Neuronal stem cell (in vitro differentiated cells): ENCODE measurements around the gene PGAM4.

Experiments used
- DNase-seq: peaks from one replicate; pipeline ENCODE4 v3.0.0-alpha.2; 2013; ENCODE audit warnings: low spot score
- H2AFZ ChIP-seq: one replicate; pipeline ENCODE4 v1.6.1; 2013; ENCODE audit warnings: mild to moderate bottlenecking, low read length, inconsistent platforms
- H2AK5ac ChIP-seq: 2 replicates; pipeline ENCODE4 v1.6.1; 2013; ENCODE audit warnings: low read depth, mild to moderate bottlenecking, inconsistent platforms, low read length, moderate library complexity, mixed read lengths
- H2BK120ac ChIP-seq: 2 replicates; pipeline ENCODE4 v1.6.1; 2013; ENCODE audit warnings: low read depth, mild to moderate bottlenecking, inconsistent platforms, low read length, moderate library complexity, mixed read lengths
- H2BK12ac ChIP-seq: one replicate; pipeline ENCODE4 v1.6.1; 2013; ENCODE audit warnings: low read length, inconsistent platforms
- H2BK15ac ChIP-seq: 2 replicates; pipeline ENCODE4 v1.6.1; 2013; ENCODE audit warnings: mild to moderate bottlenecking, low read length, inconsistent platforms, mixed read lengths
- H2BK5ac ChIP-seq: one replicate; pipeline ENCODE4 v1.6.1; 2013; ENCODE audit warnings: inconsistent platforms, mild to moderate bottlenecking, low read length, moderate library complexity
- H3K14ac ChIP-seq: one replicate; pipeline ENCODE4 v1.6.1; 2013; ENCODE audit warnings: low read length, inconsistent platforms
- H3K18ac ChIP-seq: 2 replicates; pipeline ENCODE4 v1.6.1; 2013; ENCODE audit warnings: low read length, inconsistent platforms
- H3K23ac ChIP-seq: 2 replicates; pipeline ENCODE4 v1.6.1; 2013; ENCODE audit warnings: low read depth, mild to moderate bottlenecking, mixed read lengths, low read length, inconsistent platforms; ENCODE audit not compliant: poor library complexity
- H3K27ac ChIP-seq: replicated peaks from 3 replicates; pipeline ENCODE4 v1.5.1; 2013; ENCODE audit warnings: low read length, inconsistent platforms
- H3K27me3 ChIP-seq, 3 experiments: 2 replicates each; pipeline ENCODE4 v1.6.1; 2013; ENCODE audit warnings: low read length in 3 of 3, mild to moderate bottlenecking in 2 of 3, inconsistent platforms in 1 of 3, low read depth in 1 of 3, mixed read lengths in 1 of 3, moderate library complexity in 1 of 3; ENCODE audit not compliant: control insufficient read depth in 3 of 3, insufficient read depth in 3 of 3
- H3K36me3 ChIP-seq, 2 donors: replicated peaks in 1 of 2; 2 replicates each; pipeline ENCODE4 v1.6.1; 2013; ENCODE audit warnings: low read length in 2 of 2; ENCODE audit not compliant: control insufficient read depth in 2 of 2, insufficient read depth in 2 of 2
- H3K4ac ChIP-seq: 2 replicates; pipeline ENCODE4 v1.6.1; 2013; ENCODE audit warnings: inconsistent platforms, mild to moderate bottlenecking, low read length, moderate library complexity
- H3K4me1 ChIP-seq, 2 donors: 1 replicate in 1 of 2; 2 replicates in 1 of 2; pipeline ENCODE4 v1.6.1; 2013; ENCODE audit warnings: low read length in 2 of 2, low read depth in 1 of 2; ENCODE audit not compliant: control insufficient read depth in 2 of 2, insufficient read depth in 1 of 2
- H3K4me2 ChIP-seq: one replicate; pipeline ENCODE4 v1.6.1; 2013; ENCODE audit warnings: mild to moderate bottlenecking, low read length, inconsistent platforms; ENCODE audit not compliant: insufficient read depth, poor library complexity, severe bottlenecking
- H3K4me3 ChIP-seq, 2 donors: 2 replicates each; pipeline ENCODE4 v1.5.1; 2013; ENCODE audit warnings: low read length in 2 of 2, mild to moderate bottlenecking in 2 of 2, inconsistent platforms in 1 of 2, moderate library complexity in 1 of 2
- H3K79me1 ChIP-seq: one replicate; pipeline ENCODE4 v1.6.1; 2013; ENCODE audit warnings: low read depth, mild to moderate bottlenecking, inconsistent platforms, low read length, moderate library complexity
- H3K9ac ChIP-seq: one replicate; pipeline ENCODE4 v1.6.1; 2013; ENCODE audit warnings: mild to moderate bottlenecking, low read depth, low read length, inconsistent platforms; ENCODE audit not compliant: poor library complexity
- H3K9me3 ChIP-seq, 2 donors: replicated peaks in 1 of 2; 2 replicates each; pipeline versions ENCODE3 to v1.6.1; 2013; ENCODE audit warnings: low read length in 2 of 2, mild to moderate bottlenecking in 2 of 2, inconsistent platforms in 1 of 2, low read depth in 1 of 2, mixed read lengths in 1 of 2, moderate library complexity in 1 of 2; ENCODE audit not compliant: control insufficient read depth in 2 of 2, insufficient read depth in 1 of 2
- H4K8ac ChIP-seq: one replicate; pipeline ENCODE4 v1.6.1; 2013; ENCODE audit warnings: low read depth, mild to moderate bottlenecking, inconsistent platforms, low read length, moderate library complexity
- H4K91ac ChIP-seq: one replicate; pipeline ENCODE4 v1.6.1; 2013; ENCODE audit warnings: low read length, low read depth, mild to moderate bottlenecking, inconsistent platforms; ENCODE audit not compliant: poor library complexity
- WGBS, 2 donors: extraction: QIAGEN DNeasy Blood & Tissue Kit; methylation state at CpG; one replicate each; pipeline ENCODE4 v1.1.7; 2013; ENCODE audit warnings: missing lambda C conversion rate in 2 of 2, mixed read lengths in 1 of 2; ENCODE audit not compliant: insufficient read length in 2 of 2, insufficient replicate concordance in 1 of 2; ENCODE audit errors: extremely low coverage in 2 of 2; 5-methylcytosine and 5-hydroxymethylcytosine counted together

PGAM4 gene

GRCh38 chrX:77977095-77977494, 7.7 kb upstream of the PGAM4 start:
- no peak overlapping the region for H2AFZ ChIP-seq
- no peak overlapping the region for H2AK5ac ChIP-seq
- H2BK12ac ChIP-seq, result no peak overlapping the region
- H3K9ac ChIP-seq, result no peak overlapping the region
- no peak for DNase-seq
- no peaks in the 10 kb centered on the region for H3K27me3 ChIP-seq
- H2BK5ac ChIP-seq, result no peak overlapping the region
- no peak overlapping the region for H3K14ac ChIP-seq
- H3K27ac ChIP-seq, result no peak overlapping the region
- no peak overlapping the region for H3K4me2 ChIP-seq
- H3K9me3 ChIP-seq, result no peaks in the 10 kb centered on the region
- H4K91ac ChIP-seq, result no peak overlapping the region
- H3K4me3 ChIP-seq, result no peak overlapping the region
- H3K4me1 ChIP-seq, result no peaks in the 10 kb centered on the region
- no peak overlapping the region for H3K23ac ChIP-seq
- no peaks in the 10 kb centered on the region for H3K36me3 ChIP-seq
- no peak overlapping the region for H2BK120ac ChIP-seq
- H3K18ac ChIP-seq, result no peak overlapping the region
- no peak overlapping the region for H4K8ac ChIP-seq
- H3K4ac ChIP-seq, result no peak overlapping the region
- H3K79me1 ChIP-seq, result no peaks in the 10 kb centered on the region
- no peak overlapping the region for H2BK15ac ChIP-seq

- Histone ChIP-seq H3K27me3 (no peaks in the 10 kb centered on the region), H2BK12ac (no peak overlapping the region), H4K8ac (no peak overlapping the region), H2AFZ (no peak overlapping the region), H3K4me1 (no peaks in the 10 kb centered on the region), H3K36me3 (no peaks in the 10 kb centered on the region), H2AK5ac (no peak overlapping the region), H2BK5ac (no peak overlapping the region), H3K9me3 (no peaks in the 10 kb centered on the region), H3K79me1 (no peaks in the 10 kb centered on the region), H3K18ac (no peak overlapping the region), H4K91ac (no peak overlapping the region), H3K4me2 (no peak overlapping the region), H3K4ac (no peak overlapping the region), H2BK120ac (no peak overlapping the region), H2BK15ac (no peak overlapping the region), H3K4me3 (no peak overlapping the region), H3K14ac (no peak overlapping the region), H3K23ac (no peak overlapping the region), H3K9ac (no peak overlapping the region), H3K27ac (no peak overlapping the region)
- no peak for DNase-seq
- no CpG with 5 or more reads among the region's 2 CpGs for WGBS, 2 donors
These were observed 6.3 kb upstream of the PGAM4 start for GRCh38 chrX:77975755-77976154.

- H3K4me1 ChIP-seq, result no peaks in the 10 kb centered on the region
- no peak overlapping the region for H3K27ac ChIP-seq
- WGBS, 2 donors, result no CpG with 5 or more reads among the region's 1 CpG
- no peak overlapping the region for H2AFZ ChIP-seq
- no peak overlapping the region for H2BK12ac ChIP-seq
- no peak overlapping the region for H4K91ac ChIP-seq
- H3K9ac ChIP-seq, result no peak overlapping the region
- no peak overlapping the region for H2BK5ac ChIP-seq
- DNase-seq, result no peak
- no peak overlapping the region for H4K8ac ChIP-seq
- H3K4me3 ChIP-seq, result no peak overlapping the region
- no peak overlapping the region for H2AK5ac ChIP-seq
- H3K79me1 ChIP-seq, result no peaks in the 10 kb centered on the region
- H3K9me3 ChIP-seq, result no peaks in the 10 kb centered on the region
- H2BK120ac ChIP-seq, result no peak overlapping the region
- no peaks in the 10 kb centered on the region for H3K27me3 ChIP-seq
- H3K14ac ChIP-seq, result no peak overlapping the region
- no peaks in the 10 kb centered on the region for H3K36me3 ChIP-seq
- no peak overlapping the region for H3K4me2 ChIP-seq
- no peak overlapping the region for H3K23ac ChIP-seq
- H2BK15ac ChIP-seq, result no peak overlapping the region
- H3K18ac ChIP-seq, result no peak overlapping the region
- no peak overlapping the region for H3K4ac ChIP-seq
These were observed 1.8 kb downstream of the PGAM4 start for GRCh38 chrX:77967631-77968030.

GRCh38 chrX:77966361-77966760, 3.1 kb downstream of the PGAM4 start:
- no peak for DNase-seq
- no peak overlapping the region for H2BK5ac ChIP-seq

More at GRCh38 chrX:77966361-77966760, 3.1 kb downstream of the PGAM4 start:
- no peak overlapping the region for H2AFZ ChIP-seq
- no peak overlapping the region for H4K91ac ChIP-seq
- no peak overlapping the region for H3K18ac ChIP-seq
- H2AK5ac ChIP-seq, result no peak overlapping the region
- no CpG with 5 or more reads among the region's 3 CpGs for WGBS, 2 donors
- H3K4me2 ChIP-seq, result no peak overlapping the region
- H3K9ac ChIP-seq, result no peak overlapping the region
- no peaks in the 10 kb centered on the region for H3K4me1 ChIP-seq
- no peak overlapping the region for H3K14ac ChIP-seq
- H3K4me3 ChIP-seq, result no peak overlapping the region
- no peak overlapping the region for H3K23ac ChIP-seq
- no peaks in the 10 kb centered on the region for H3K27me3 ChIP-seq
- no peak overlapping the region for H3K4ac ChIP-seq
- H2BK12ac ChIP-seq, result no peak overlapping the region
- H2BK15ac ChIP-seq, result no peak overlapping the region
- no peak overlapping the region for H4K8ac ChIP-seq
- H2BK120ac ChIP-seq, result no peak overlapping the region
- H3K9me3 ChIP-seq, result no peaks in the 10 kb centered on the region
- H3K79me1 ChIP-seq, result no peaks in the 10 kb centered on the region
- H3K27ac ChIP-seq, result no peak overlapping the region
- no peaks in the 10 kb centered on the region for H3K36me3 ChIP-seq
